ENCODE results near the gene YIPF6. TPM values are rescaled to one million over a fixed set of nuclear protein-coding genes. Genes with fewer than 3 reads are reported as not detected.

YIPF6 gene
- total RNA-seq, 1 experiment from 2014 or later = 16.6 TPM

Other genes starting within 250 kb of the YIPF6 start
- gene OPHN1, start 65.6 kb upstream of the YIPF6 start, total RNA-seq (2014; rRNA removed; shearing (Covaris generic)) = 2.6 and 3.1 TPM in 2 replicates
- gene STARD8, start 148.6 kb downstream of the YIPF6 start, total RNA-seq (2014; rRNA removed; shearing (Covaris generic)) = 3.4 and 3.8 TPM in 2 replicates